ENCODE data around the gene NECTIN2.
"Not testable (repeated sequence)": the region's sequence is repeated elsewhere in the genome, so short reads cannot be mapped to it uniquely, and the experiment has no call there.

Gene NECTIN2

GRCh38 chr19:44817725-44818465, 28.2 kb upstream of the NECTIN2 start:
- no peak for DNase-seq

- DNase-seq: no peak
These were observed 27.5 kb upstream of the NECTIN2 start for GRCh38 chr19:44818466-44819031.

- no peak for DNase-seq
These were observed 26.8 kb upstream of the NECTIN2 start for GRCh38 chr19:44819246-44819832.

- DNase-seq: no peak
These were observed 25.2 kb upstream of the NECTIN2 start for GRCh38 chr19:44820648-44821609.

GRCh38 chr19:44822177-44822576, 23.9 kb upstream of the NECTIN2 start:
- no peak for DNase-seq

GRCh38 chr19:44822670-44823372, 23.3 kb upstream of the NECTIN2 start:
- no peak for DNase-seq

GRCh38 chr19:44823373-44823698, 22.8 kb upstream of the NECTIN2 start:
- DNase-seq: no peak

- no peak for DNase-seq
These were observed 21.3 kb upstream of the NECTIN2 start for GRCh38 chr19:44824761-44825160.

GRCh38 chr19:44832875-44833274, 13.2 kb upstream of the NECTIN2 start:
- DNase-seq: not testable (repeated sequence)

GRCh38 chr19:44834399-44834798, 11.7 kb upstream of the NECTIN2 start:
- DNase-seq: not testable (repeated sequence)

GRCh38 chr19:44839276-44839675, 6.8 kb upstream of the NECTIN2 start:
- no peak for DNase-seq

GRCh38 chr19:44840811-44841210, 5.3 kb upstream of the NECTIN2 start:
- no peak for DNase-seq

- no peak for DNase-seq
These were observed 4.9 kb upstream of the NECTIN2 start for GRCh38 chr19:44841231-44841630.

GRCh38 chr19:44845286-44845611, 848 bp upstream of the NECTIN2 start:
- DNase-seq: no peak

GRCh38 chr19:44846455-44847143, 502 bp downstream of the NECTIN2 start:
- no peak for DNase-seq

GRCh38 chr19:44847144-44848035, 1.3 kb downstream of the NECTIN2 start:
- no peak for DNase-seq

GRCh38 chr19:44848036-44848811, 2.1 kb downstream of the NECTIN2 start:
- no peak for DNase-seq

GRCh38 chr19:44848812-44849447, 2.8 kb downstream of the NECTIN2 start:
- no peak for DNase-seq

- DNase-seq: no peak
These were observed 4.6 kb downstream of the NECTIN2 start for GRCh38 chr19:44850641-44851109.

GRCh38 chr19:44851427-44851826, 5.3 kb downstream of the NECTIN2 start:
- no peak for DNase-seq
